Aorta (tissue), 5 donors: ENCODE measurements around the gene CMSS1. TPM values are rescaled to one million over a fixed set of nuclear protein-coding genes. Genes with fewer than 3 reads are reported as not detected.
A peak's percentile ranks its signal among the peaks of the same experiment; 100 is the strongest.

ENCODE experiments used
- ATAC-seq: fragments of 200-7000 bp; cut with Tn5 transposase; one replicate; pipeline ENCODE4 v1.9.1; 2022; ENCODE audit warnings: moderate library complexity; ENCODE audit not compliant: low FRiP score
- DNase-seq, 2 donors: peaks; one replicate each; pipeline ENCODE4 v3.0.0-alpha.2; 2020
- H3K27ac ChIP-seq, 2 donors: one replicate each; pipeline ENCODE4 v1.5.1; 2013; ENCODE audit warnings: low read length in 2 of 2, mild to moderate bottlenecking in 2 of 2, moderate library complexity in 2 of 2, control low read depth in 1 of 2, inconsistent platforms in 1 of 2, low read depth in 1 of 2
- H3K27me3 ChIP-seq, 2 donors: one replicate each; pipeline ENCODE4 v1.6.1; 2013; ENCODE audit warnings: control low read depth in 1 of 2, low read length in 1 of 2, mild to moderate bottlenecking in 1 of 2, moderate library complexity in 1 of 2; ENCODE audit not compliant: insufficient read depth in 2 of 2, control insufficient read depth in 1 of 2
- H3K36me3 ChIP-seq, 2 donors: one replicate each; pipeline ENCODE4 v1.6.1; 2013; ENCODE audit warnings: control low read depth in 1 of 2, low read length in 1 of 2, mild to moderate bottlenecking in 1 of 2; ENCODE audit not compliant: insufficient read depth in 2 of 2, control insufficient read depth in 1 of 2
- H3K4me1 ChIP-seq, 2 donors: one replicate each; pipeline ENCODE4 v1.6.1; 2013; ENCODE audit warnings: low read length in 2 of 2, control low read depth in 1 of 2, mild to moderate bottlenecking in 1 of 2, moderate library complexity in 1 of 2; ENCODE audit not compliant: insufficient read depth in 2 of 2, control insufficient read depth in 1 of 2
- H3K4me3 ChIP-seq, 2 donors: one replicate each; pipeline ENCODE4 v1.5.1; 2013; ENCODE audit warnings: low read length in 2 of 2, control low read depth in 1 of 2, mild to moderate bottlenecking in 1 of 2
- H3K9me3 ChIP-seq: one replicate; pipeline ENCODE4 v1.6.1; 2013; ENCODE audit warnings: mild to moderate bottlenecking, low read length; ENCODE audit not compliant: control insufficient read depth
- WGBS, 2 donors: extraction: QIAGEN DNeasy Blood & Tissue Kit; methylation state at CpG; one replicate each; pipeline ENCODE4 v1.1.7; 2013; 5-methylcytosine and 5-hydroxymethylcytosine counted together
- intact Hi-C, 2 donors: fragments of 100-400 bp; cut with DNase I; formaldehyde crosslinking; loops; one replicate each; pipeline versions ENCODE4 v1.14.2 to v1.15.0; 2022
- polyA plus RNA-seq, 2 donors: library from polyadenylated mRNA; stranded (reverse); fragments of 200-250 nt; gene quantifications; one replicate each; pipeline ENCODE4 v1.2.3, GENCODE V29; 2013
- total RNA-seq, 2 donors: library from RNA; stranded (reverse); fragmentation: NEBNext Ultra II Directional; extraction: Animal tissue kit (Norgen Biotek cat#: 25700); gene quantifications; one replicate each; pipeline ENCODE4 v1.2.1, GENCODE V29; 2021
- donor health status: healthy with polysubstance abuse.
- donor health status: Bipolar disorder and iron deficiency.
- donor health status: DM: no; HTN: no; CAD: no.
- donor health status: DM: no; HTN: no; CAD: no.
- donor health status: DM: yes; HTN: yes; CAD: no.

The CMSS1 gene
- total and polyA plus RNA-seq, 4 donors = 21.3 to 36.3 (median 33.3) TPM

DNA sequence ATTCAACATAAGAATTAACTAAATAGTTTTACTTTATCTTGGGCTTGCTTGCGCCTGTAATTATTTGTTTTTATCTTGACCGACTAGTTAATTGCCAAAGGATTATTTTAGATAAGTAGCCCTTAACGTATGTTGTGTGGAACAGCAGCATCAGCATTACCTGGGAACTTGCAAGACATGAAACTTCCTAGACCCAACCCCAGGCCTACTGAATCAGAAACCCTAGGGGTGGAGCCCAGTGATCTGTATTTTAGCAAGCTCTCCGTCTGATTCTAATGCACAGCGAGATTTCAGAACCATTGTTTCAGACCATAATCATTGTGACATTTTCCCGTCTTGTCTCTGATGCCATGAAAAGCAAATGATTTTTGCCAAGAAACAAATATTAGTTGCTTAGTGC, 265.5 kb downstream of the CMSS1 start:
- intact Hi-C loops = loop anchor here in 1 of 2 donors (5.0 to 10.0 kb wide), 2 partner anchors 41 to 72 kb away; no protein-coding TSS in a partner anchor
- 95 to 96% methylated on average over 6 of the region's 6 CpGs for WGBS, 2 donors
- no peak for ATAC-seq
- Histone ChIP-seq H3K4me3 (no peak overlapping the region), H3K4me1 (peaks cover 3 to 5% of the 10 kb centered on the region in 2 donors), H3K27ac (no peak overlapping the region), H3K27me3 (no peaks in the 10 kb centered on the region), H3K36me3 (no peaks in the 10 kb centered on the region), H3K9me3 (no peaks in the 10 kb centered on the region)
- no peak for DNase-seq

DNA sequence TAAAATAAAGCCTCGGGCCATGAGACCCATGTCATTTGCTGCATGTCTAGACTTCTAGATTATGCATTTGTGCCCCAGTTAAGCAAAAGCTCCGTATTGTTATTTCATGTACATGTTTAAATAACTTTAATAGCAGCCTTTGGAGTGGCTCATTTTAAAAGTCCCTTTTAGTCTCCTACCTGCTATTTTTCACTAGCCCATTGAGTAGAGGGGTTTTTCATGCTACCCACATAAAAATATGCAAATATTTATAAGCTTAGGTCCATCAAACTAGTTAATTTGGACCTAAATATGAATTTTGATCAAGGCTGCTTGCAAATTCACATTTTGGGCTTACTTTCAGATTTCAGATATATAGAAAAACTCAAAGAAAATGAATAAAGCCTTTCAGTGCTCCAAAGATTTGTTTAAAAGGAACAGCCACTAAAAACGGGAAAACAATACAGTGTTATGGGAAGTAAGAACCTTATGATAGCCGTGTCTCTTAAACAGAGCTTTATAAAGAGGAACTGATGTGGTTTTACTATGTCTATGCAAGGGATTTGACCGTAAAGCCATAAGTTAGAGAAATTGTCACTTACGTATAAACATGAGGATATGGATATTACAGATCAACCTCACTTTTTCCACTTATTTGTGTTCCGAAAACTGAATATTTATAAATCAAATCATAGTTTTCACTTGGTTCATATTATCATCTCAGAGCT, 266.6 kb downstream of the CMSS1 start:
- H3K4me1 ChIP-seq = peaks cover 3 to 5% of the 10 kb centered on the region in 2 donors
- DNase-seq = no peak
- no peak for ATAC-seq
- no peaks in the 10 kb centered on the region for H3K27me3 ChIP-seq
- no peaks in the 10 kb centered on the region for H3K36me3 ChIP-seq
- H3K9me3 ChIP-seq = no peaks in the 10 kb centered on the region
- H3K27ac ChIP-seq = peak overlapping the region in 1 of 2 donors; percentile 28
- H3K4me3 ChIP-seq = no peak overlapping the region
- intact Hi-C loops = loop anchor here in 1 of 2 donors (5.0 to 10.0 kb wide), 2 partner anchors 42 to 71 kb away; no protein-coding TSS in a partner anchor
- WGBS, 2 donors = 76% methylated on average over 7 of the region's 7 CpGs

DNA sequence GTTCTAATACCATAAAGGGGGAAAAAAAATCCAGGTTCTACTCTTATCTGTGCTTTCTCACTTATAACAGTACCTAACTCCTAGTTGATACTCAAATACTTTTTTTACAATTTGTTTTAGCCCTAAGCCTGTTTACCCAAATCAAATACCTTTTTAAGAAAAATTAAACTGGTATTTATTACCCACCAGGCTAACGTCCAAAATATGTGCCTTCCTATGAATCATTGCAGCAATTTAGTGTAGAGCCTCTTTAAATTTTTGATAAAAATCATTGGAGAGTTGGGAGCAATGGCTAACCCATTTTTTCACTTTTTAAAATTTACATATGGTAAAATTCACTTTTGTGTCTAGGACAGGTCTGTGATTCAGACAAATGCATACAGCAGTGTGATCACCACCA, 268.7 kb downstream of the CMSS1 start:
- no peak for DNase-seq
- peak overlapping the region in 1 of 2 donors; percentile 87 for H3K27ac ChIP-seq
- H3K4me3 ChIP-seq = no peak overlapping the region
- no peaks in the 10 kb centered on the region for H3K27me3 ChIP-seq
- H3K4me1 ChIP-seq = peaks cover 0 to 3% of the 10 kb centered on the region in 2 donors
- no peaks in the 10 kb centered on the region for H3K9me3 ChIP-seq
- no peak for ATAC-seq
- 19 to 30% methylated on average over 1 of the region's 1 CpG for WGBS, 2 donors
- intact Hi-C loops = loop anchor here in 1 of 2 donors (10.0 kb wide), 1 partner anchor 68 kb away; no protein-coding TSS in a partner anchor
- H3K36me3 ChIP-seq = no peaks in the 10 kb centered on the region

DNA sequence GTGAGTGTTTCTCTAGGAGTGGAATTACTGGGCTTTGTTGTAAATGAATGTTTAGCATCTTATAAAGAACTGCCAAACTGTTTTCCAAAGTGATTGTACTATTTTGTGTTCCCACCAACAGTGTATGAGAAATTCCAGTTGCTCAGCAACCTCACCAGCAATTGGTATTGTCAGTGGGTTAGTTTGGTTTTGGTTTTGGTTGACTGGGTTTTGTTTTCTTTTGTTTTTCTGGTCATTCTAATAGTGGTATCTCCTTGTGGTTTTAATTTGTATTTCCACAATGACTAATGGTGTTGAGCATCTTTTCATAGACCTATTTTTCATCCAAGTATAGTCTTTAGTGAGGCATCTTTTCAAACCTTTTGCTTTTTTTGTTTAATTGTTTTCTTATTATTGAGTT, 269.5 kb downstream of the CMSS1 start:
- intact Hi-C loops = loop anchor here in 1 of 2 donors (10.0 kb wide), 1 partner anchor 68 kb away; no protein-coding TSS in a partner anchor
- peaks cover 0 to 3% of the 10 kb centered on the region in 2 donors for H3K4me1 ChIP-seq

DNA sequence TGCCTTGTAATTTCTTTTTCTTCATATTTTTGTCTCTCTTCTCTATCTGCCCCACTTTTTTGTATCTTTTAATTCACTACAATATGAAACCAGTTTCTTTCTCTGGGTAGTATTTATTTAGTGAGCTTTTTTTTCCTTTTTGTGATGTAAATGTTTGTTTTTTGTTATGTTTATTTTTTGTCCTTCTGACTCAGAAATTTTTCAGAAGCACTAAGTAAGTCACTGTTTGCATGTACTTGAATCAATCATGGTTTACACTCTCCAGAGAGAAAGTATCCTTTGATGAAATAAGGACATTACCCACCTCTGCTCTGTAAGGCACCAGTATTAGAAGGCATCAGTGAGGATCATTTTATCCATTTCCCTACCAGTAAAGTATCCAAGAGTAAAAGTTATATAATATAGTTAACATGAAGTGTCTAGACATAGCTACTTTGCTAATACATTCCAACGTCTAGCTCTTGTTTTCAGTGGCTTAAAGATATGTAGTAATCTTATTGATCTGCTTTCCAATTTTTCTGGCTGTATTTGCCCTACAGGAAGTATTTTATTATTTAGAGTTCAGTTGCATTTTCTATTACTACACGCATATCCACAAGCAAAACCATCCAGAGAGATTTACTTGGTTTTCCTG, 271.2 kb downstream of the CMSS1 start:
- intact Hi-C loops = loop anchor here in 1 of 2 donors (10.0 kb wide), 1 partner anchor 66 kb away; no protein-coding TSS in a partner anchor
- H3K27ac ChIP-seq = no peak overlapping the region
- DNase-seq (no peak), ATAC-seq (no peak)
- H3K4me1 ChIP-seq = peaks cover 0 to 3% of the 10 kb centered on the region in 2 donors
- H3K9me3 ChIP-seq = no peaks in the 10 kb centered on the region
- no peak overlapping the region for H3K4me3 ChIP-seq
- 43 to 49% methylated on average over 2 of the region's 2 CpGs for WGBS, 2 donors
- H3K36me3 ChIP-seq = no peaks in the 10 kb centered on the region
- no peaks in the 10 kb centered on the region for H3K27me3 ChIP-seq

More for the DNA sequence above, 269.5 kb downstream of the CMSS1 start:
- H3K9me3 ChIP-seq = no peaks in the 10 kb centered on the region
- ATAC-seq = no peak
- H3K27ac ChIP-seq = peak overlapping the region in 1 of 2 donors; percentile 87
- no peaks in the 10 kb centered on the region for H3K27me3 ChIP-seq
- H3K36me3 ChIP-seq = no peaks in the 10 kb centered on the region
- no peak for DNase-seq
- no peak overlapping the region for H3K4me3 ChIP-seq

DNA sequence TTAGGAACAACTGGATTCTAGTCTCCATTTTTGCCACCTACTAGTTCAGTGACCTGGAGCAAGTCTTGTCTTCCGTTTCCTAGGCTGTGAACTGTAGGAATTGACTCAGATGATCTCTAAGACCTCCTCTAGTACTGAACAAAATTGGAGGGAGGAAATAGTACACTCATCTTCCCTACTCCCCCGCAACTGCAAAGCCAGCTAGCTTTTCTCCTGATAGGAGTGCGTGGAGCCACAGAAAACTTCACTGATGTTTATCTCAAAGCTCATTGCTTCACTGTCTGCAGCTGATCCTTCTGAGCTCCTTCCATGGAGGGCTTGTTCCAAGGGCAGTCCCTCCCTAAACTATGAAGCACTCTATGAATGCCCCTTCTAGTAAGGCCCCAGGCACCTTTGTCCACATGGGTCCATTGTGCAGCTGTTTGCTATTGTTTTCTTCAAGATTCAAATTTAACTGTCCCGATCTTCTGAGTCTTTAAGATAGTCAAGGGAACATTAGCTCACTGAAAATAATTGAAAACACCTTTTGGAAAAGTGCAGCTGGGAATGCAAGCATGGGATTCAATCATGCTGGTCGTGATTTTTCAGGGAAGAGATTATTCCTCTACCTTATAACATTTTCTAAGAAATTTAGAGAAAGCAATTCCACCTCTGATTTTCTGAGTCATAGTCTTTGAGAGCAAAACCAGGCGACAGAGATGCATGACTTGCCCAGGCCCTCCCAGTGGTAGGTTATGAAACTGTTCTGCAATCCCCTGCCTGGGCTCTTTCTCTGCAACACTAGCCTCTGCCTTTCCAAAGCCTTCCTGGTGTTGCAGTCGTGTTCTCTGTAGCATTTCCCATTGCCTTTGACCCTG, 272.4 kb downstream of the CMSS1 start:
- H3K4me3 ChIP-seq = no peak overlapping the region
- intact Hi-C loops = loop anchor here in 1 of 2 donors (10.0 kb wide), 1 partner anchor 65 kb away; no protein-coding TSS in a partner anchor
- DNase-seq = peak in 1 of 2 donors; percentile 45
- H3K27me3 ChIP-seq = no peaks in the 10 kb centered on the region
- no peak overlapping the region for H3K27ac ChIP-seq
- no peaks in the 10 kb centered on the region for H3K36me3 ChIP-seq
- peak; percentile 54 for ATAC-seq
- peaks cover 0 to 3% of the 10 kb centered on the region in 2 donors for H3K4me1 ChIP-seq
- H3K9me3 ChIP-seq = no peaks in the 10 kb centered on the region
- 74 to 84% methylated on average over 7 of the region's 7 CpGs for whole genome bisulfite sequencing, 2 donors

DNA sequence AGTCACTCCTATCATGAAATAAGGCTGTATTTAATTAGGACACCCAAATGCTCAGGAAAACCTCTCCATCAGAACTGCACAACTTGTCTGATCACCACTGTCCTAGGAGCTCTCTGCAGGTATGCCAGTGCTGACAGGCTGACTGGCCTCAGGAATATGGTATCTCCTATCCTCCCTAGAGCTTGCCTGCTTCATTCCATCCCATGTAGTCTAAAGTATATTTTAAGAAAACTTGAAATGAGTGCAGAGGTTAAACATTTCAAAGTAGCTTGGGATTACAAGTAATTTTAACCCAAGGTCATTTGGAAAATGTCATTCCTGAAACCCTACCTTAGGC, 273.0 kb downstream of the CMSS1 start:
- Histone ChIP-seq H3K9me3 (no peaks in the 10 kb centered on the region), H3K27me3 (no peaks in the 10 kb centered on the region), H3K27ac (peak overlapping the region in 1 of 2 donors; percentile 57), H3K4me1 (peaks cover 0 to 3% of the 10 kb centered on the region in 2 donors), H3K4me3 (no peak overlapping the region), H3K36me3 (no peaks in the 10 kb centered on the region)
- DNase-seq (no peak), ATAC-seq (no peak)
- intact Hi-C loops = no loop called here

DNA sequence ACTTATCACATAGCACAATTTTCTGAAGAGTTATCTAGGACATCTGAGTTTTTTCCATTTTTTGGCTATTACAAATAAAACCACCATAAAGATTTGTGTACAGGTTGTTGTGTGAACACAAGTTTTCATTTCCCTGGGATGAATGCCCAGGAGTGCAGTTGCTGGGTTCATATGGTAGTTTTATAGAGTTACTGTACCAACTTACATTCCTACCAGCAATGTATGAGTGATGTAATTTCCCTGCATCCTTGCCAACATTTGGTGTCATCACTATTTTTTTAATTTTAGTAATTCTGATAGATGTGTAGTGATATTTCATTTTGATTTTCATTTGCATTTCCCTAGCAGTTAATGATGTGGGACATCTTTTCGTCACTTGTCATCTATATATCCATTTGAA, 276.2 kb downstream of the CMSS1 start:
- ATAC-seq (no peak), DNase-seq (no peak)
- Histone ChIP-seq H3K27ac (no peak overlapping the region), H3K27me3 (no peaks in the 10 kb centered on the region), H3K4me3 (no peak overlapping the region), H3K36me3 (no peaks in the 10 kb centered on the region), H3K4me1 (peaks cover 0 to 2% of the 10 kb centered on the region in 2 donors), H3K9me3 (no peaks in the 10 kb centered on the region)
- 98 to 100% methylated on average over 1 of the region's 1 CpG for WGBS, 2 donors
- intact Hi-C loops = no loop called here
